GM03348 (cell line): ENCODE measurements around the gene GRID1.

Experiments
- DNase-seq: peaks from one replicate; pipeline ENCODE4 v3.0.0; 2012; ENCODE audit warnings: low spot score

Gene GRID1

GRCh38 chr10:86314616-86315548 is 51.7 kb downstream of the GRID1 start:
- DNase-seq = no peak

- DNase-seq = no peak
These were observed 53.0 kb downstream of the GRID1 start for GRCh38 chr10:86313621-86314041.

GRCh38 chr10:86312701-86313270 is 53.8 kb downstream of the GRID1 start:
- no peak for DNase-seq

- no peak for DNase-seq
These were observed 54.7 kb downstream of the GRID1 start for GRCh38 chr10:86311906-86312305.

GRCh38 chr10:86311190-86311589 is 55.4 kb downstream of the GRID1 start:
- DNase-seq = no peak

- DNase-seq = no peak
These were observed 55.9 kb downstream of the GRID1 start for GRCh38 chr10:86310702-86311101.

GRCh38 chr10:86310291-86310690 is 56.3 kb downstream of the GRID1 start:
- no peak for DNase-seq

- DNase-seq = no peak
These were observed 58.5 kb downstream of the GRID1 start for GRCh38 chr10:86308056-86308455.

- DNase-seq = peak; percentile 41
These were observed 59.8 kb downstream of the GRID1 start for GRCh38 chr10:86306628-86307278.

- DNase-seq = no peak
These were observed 61.1 kb downstream of the GRID1 start for GRCh38 chr10:86305521-86305920.

- no peak for DNase-seq
These were observed 62.2 kb downstream of the GRID1 start for GRCh38 chr10:86304436-86304835.

GRCh38 chr10:86303626-86304025 is 63.0 kb downstream of the GRID1 start:
- DNase-seq = no peak

- DNase-seq = no peak
These were observed 64.6 kb downstream of the GRID1 start for GRCh38 chr10:86301971-86302370.

- DNase-seq = no peak
These were observed 65.4 kb downstream of the GRID1 start for GRCh38 chr10:86300931-86301830.

- DNase-seq = no peak
These were observed 66.1 kb downstream of the GRID1 start for GRCh38 chr10:86300399-86300925.

- DNase-seq = no peak
These were observed 67.0 kb downstream of the GRID1 start for GRCh38 chr10:86299562-86299961.

- no peak for DNase-seq
These were observed 68.0 kb downstream of the GRID1 start for GRCh38 chr10:86298501-86299001.

GRCh38 chr10:86295791-86296190 is 70.8 kb downstream of the GRID1 start:
- no peak for DNase-seq

- DNase-seq = no peak
These were observed 71.2 kb downstream of the GRID1 start for GRCh38 chr10:86295351-86295750.

- DNase-seq = no peak
These were observed 72.0 kb downstream of the GRID1 start for GRCh38 chr10:86294346-86295265.
